Keratinocyte (primary cell): ENCODE results near the gene TRIM59. TPM values are rescaled to one million over a fixed set of nuclear protein-coding genes. Genes with fewer than 3 reads are reported as not detected.

ENCODE experiments used
- DNase-seq: peaks from one replicate; pipeline ENCODE4 v3.0.0-alpha.2; 2011; ENCODE audit warnings: low read depth, missing footprints, low spot score
- FAIRE-seq: peaks from 2 replicates; lab custom pipeline; 2011; peaks lifted over from hg19 to GRCh38; lab: Jason Lieb, UNC
- H2AFZ ChIP-seq: 2 replicates; pipeline ENCODE4 v1.6.0; 2012; ENCODE audit warnings: low read length, control low read depth, inconsistent platforms; ENCODE audit not compliant: control insufficient read depth
- H3K27ac ChIP-seq: 2 replicates; pipeline ENCODE4 v1.5.1; 2011; ENCODE audit warnings: low read length; ENCODE audit not compliant: control insufficient read depth, insufficient read depth
- H3K27me3 ChIP-seq: 3 replicates; pipeline ENCODE4 v1.6.0; 2011; ENCODE audit warnings: low read length; ENCODE audit not compliant: control insufficient read depth, insufficient read depth; ENCODE audit errors: extremely low read depth
- H3K36me3 ChIP-seq, 2 experiments: 2 replicates in 1 of 2; 3 replicates in 1 of 2; pipeline ENCODE4 v1.5.1; 2011; ENCODE audit warnings: low read length in 2 of 2, mild to moderate bottlenecking in 1 of 2; ENCODE audit not compliant: control insufficient read depth in 2 of 2, insufficient read depth in 2 of 2; ENCODE audit errors: extremely low read depth in 1 of 2
- H3K4me1 ChIP-seq: 3 replicates; pipeline ENCODE4 v1.5.1; 2011; ENCODE audit warnings: low read length; ENCODE audit not compliant: control insufficient read depth, insufficient read depth; ENCODE audit errors: extremely low read depth
- H3K4me2 ChIP-seq: 3 replicates; pipeline ENCODE4 v1.6.0; 2011; ENCODE audit warnings: low read depth, low read length; ENCODE audit not compliant: control insufficient read depth, insufficient read depth; ENCODE audit errors: extremely low read depth
- H3K4me3 ChIP-seq, 3 experiments: fragments of 200-600 bp in 1 of 3; sonication (generic) in 1 of 3; 2 replicates in 2 of 3; 3 replicates in 1 of 3; pipeline ENCODE4 v1.5.1; 2011 to 2016; ENCODE audit warnings: low read length in 3 of 3, mild to moderate bottlenecking in 3 of 3, control low read depth in 2 of 3, inconsistent platforms in 1 of 3, low read depth in 1 of 3, mixed read lengths in 1 of 3, mixed run types in 1 of 3, moderate library complexity in 1 of 3; ENCODE audit not compliant: control insufficient read depth in 2 of 3, insufficient read depth in 2 of 3; ENCODE audit errors: extremely low read depth in 1 of 3
- H3K79me2 ChIP-seq: 2 replicates; pipeline ENCODE4 v1.6.0; 2012; ENCODE audit warnings: low read length; ENCODE audit not compliant: control insufficient read depth, insufficient read depth
- H3K9ac ChIP-seq: 3 replicates; pipeline ENCODE4 v1.6.0; 2011; ENCODE audit warnings: low read length; ENCODE audit not compliant: control insufficient read depth, insufficient read depth; ENCODE audit errors: extremely low read depth
- H3K9me1 ChIP-seq: 3 replicates; pipeline ENCODE4 v1.6.0; 2011; ENCODE audit warnings: low read length; ENCODE audit not compliant: control insufficient read depth, insufficient read depth; ENCODE audit errors: extremely low read depth
- H3K9me3 ChIP-seq: 2 replicates; pipeline ENCODE4 v1.5.1; 2012; ENCODE audit warnings: low read depth, low read length; ENCODE audit not compliant: control insufficient read depth
- H4K20me1 ChIP-seq: 3 replicates; pipeline ENCODE4 v1.6.0; 2011; ENCODE audit warnings: low read length; ENCODE audit not compliant: control insufficient read depth, insufficient read depth; ENCODE audit errors: extremely low read depth
- CTCF ChIP-seq, 3 experiments: IDR thresholded peaks in 1 of 3; conservative IDR thresholded peaks in 1 of 3; optimal IDR thresholded peaks in 1 of 3; 2 replicates in 2 of 3; 3 replicates in 1 of 3; pipeline versions ENCODE3 to v1.5.1; 2011; ENCODE audit warnings: low read length in 3 of 3, mild to moderate bottlenecking in 3 of 3, moderate library complexity in 2 of 3, control low read depth in 1 of 3, inconsistent platforms in 1 of 3; ENCODE audit not compliant: insufficient read depth in 2 of 3; ENCODE audit errors: extremely low read depth in 1 of 3
- EZH2 ChIP-seq: IDR thresholded peaks from one replicate; pipeline ENCODE4 v1.6.1; 2012; ENCODE audit warnings: inconsistent platforms, mild to moderate bottlenecking, low read length, moderate library complexity
- dilution Hi-C: fragments of 300-500 bp; cut with MboI; formaldehyde crosslinking; loops from one replicate; pipeline ENCODE4 v1.7.0; 2020; ENCODE audit warnings: low sequenced_read_pairs; ENCODE audit not compliant: extremely low pct_ligation_motif_present
- polyA plus RNA-seq, 5 experiments: library from polyadenylated mRNA; depleted of rRNA in 3 of 5; stranded (reverse) in 3 of 5; stranded (forward) in 1 of 5; unstranded in 1 of 5; fragments of >200 nt; gene quantifications; 1 replicate in 1 of 5; 2 replicates in 3 of 5; 3 replicates in 1 of 5; pipeline versions ENCODE4 v1.2.1 to v1.2.3, GENCODE V29; 2011 to 2012; ENCODE audit warnings: missing spikeins in 2 of 5, low read depth in 1 of 5, low replicate concordance in 1 of 5

TRIM59 gene
- polyA plus RNA-seq, 1 donor (not counting 4 experiments of a cell fraction or from before 2014, with no cell fraction given): 8.0 TPM

- H3K9ac ChIP-seq: no peak overlapping the region
- H3K9me3 ChIP-seq: no peaks in the 10 kb centered on the region
- FAIRE-seq: peak; percentile 59
- peaks cover 26% of the 10 kb centered on the region for H3K79me2 ChIP-seq
- no peak overlapping the region for H3K27ac ChIP-seq
- no peak overlapping the region for H2AFZ ChIP-seq
- no peaks in the 10 kb centered on the region for H3K27me3 ChIP-seq
- H4K20me1 ChIP-seq: no peaks in the 10 kb centered on the region
- no peaks in the 10 kb centered on the region for H3K4me1 ChIP-seq
- DNase-seq: peak; percentile 28
- no peak overlapping the region for H3K4me2 ChIP-seq
- no peaks in the 10 kb centered on the region for H3K9me1 ChIP-seq
- H3K4me3 ChIP-seq: no peak overlapping the region
- dilution Hi-C loops: no loop called here
- H3K36me3 ChIP-seq: peaks cover 1 to 25% of the 10 kb centered on the region in 2 experiments
- TF ChIP-seq EZH2: no peak
- TF ChIP-seq CTCF (optimal IDR thresholded peaks at IDR 0.05 in 1 of 3, IDR thresholded peaks at IDR 0.05 in 1 of 3, conservative IDR thresholded peaks at IDR 0.05 in 1 of 3; ENCODE audit: extremely low read depth in 1 of 3, insufficient read depth in 2 of 3, low read length in 3 of 3): peak; percentile 58 to 75 (median 72)
These were observed 35.9 kb downstream of the TRIM59 start for GRCh38 chr3:160413613-160414248.

GRCh38 chr3:160412477-160412876, 37.1 kb downstream of the TRIM59 start:
- Histone ChIP-seq H3K79me2 (peaks cover 36% of the 10 kb centered on the region), H3K27me3 (no peaks in the 10 kb centered on the region), H3K4me1 (no peaks in the 10 kb centered on the region), H3K27ac (no peak overlapping the region), H3K9me1 (no peaks in the 10 kb centered on the region), H4K20me1 (no peaks in the 10 kb centered on the region), H2AFZ (no peak overlapping the region), H3K4me2 (no peak overlapping the region), H3K4me3 (no peak overlapping the region), H3K9ac (no peak overlapping the region), H3K9me3 (no peaks in the 10 kb centered on the region), H3K36me3 (peaks cover 0 to 25% of the 10 kb centered on the region in 2 experiments)
- DNase-seq (no peak), FAIRE-seq (no peak)
- TF ChIP-seq EZH2 (no peak), CTCF (optimal IDR thresholded peaks at IDR 0.05 in 1 of 3, IDR thresholded peaks at IDR 0.05 in 1 of 3, conservative IDR thresholded peaks at IDR 0.05 in 1 of 3; ENCODE audit: extremely low read depth in 1 of 3, insufficient read depth in 2 of 3, low read length in 3 of 3) (no peak)
- dilution Hi-C loops: no loop called here
